T1000 (cell line): ENCODE results near the gene SRI.
"Not testable (repeated sequence)": the region's sequence is repeated elsewhere in the genome, so short reads cannot be mapped to it uniquely, and the experiment has no call there.

Source experiments
- DNase-seq: peaks from one replicate; lab custom pipeline; 2025; ENCODE audit warnings: mixed read lengths; lab: John Stamatoyannopoulos, UW

SRI gene

DNA sequence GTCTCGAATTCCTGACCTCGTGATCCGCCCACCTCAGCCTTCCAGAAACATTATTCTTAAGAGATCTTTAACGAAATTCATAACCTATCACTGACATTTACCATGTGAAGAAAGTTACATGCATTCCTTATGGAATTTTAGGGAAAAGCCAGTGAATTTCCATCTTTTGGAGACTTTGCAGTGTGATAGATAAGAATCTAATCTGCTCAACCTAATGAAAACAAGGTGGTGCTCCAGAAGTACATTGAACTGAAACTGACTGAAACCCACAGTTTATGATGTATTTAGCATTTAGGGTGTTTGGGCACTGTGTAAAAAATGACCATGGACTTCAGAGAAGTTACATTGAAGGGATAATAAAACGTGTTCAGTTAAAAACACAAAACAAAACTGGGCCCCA lies 43.6 kb downstream of the SRI start:
- no peak for DNase-seq

DNA sequence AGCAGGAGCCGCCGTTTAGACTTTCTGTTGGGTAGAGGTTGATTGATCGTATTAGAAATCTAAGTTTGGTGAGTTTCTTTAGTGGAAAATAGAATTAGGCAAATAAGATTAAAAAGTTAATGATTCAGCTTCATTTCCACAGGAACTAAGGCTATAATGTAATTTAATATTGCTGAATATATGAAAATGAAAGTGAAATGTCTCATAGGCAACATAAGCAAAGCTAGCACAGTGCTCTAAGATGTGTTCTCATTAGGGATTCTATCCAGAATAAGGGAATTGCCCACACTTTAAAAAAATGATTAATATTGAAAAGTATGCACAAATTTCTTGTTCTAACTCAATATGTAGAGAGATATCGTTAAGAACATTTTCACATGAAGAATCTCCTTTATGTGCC lies 47.0 kb downstream of the SRI start:
- DNase-seq = no peak

DNA sequence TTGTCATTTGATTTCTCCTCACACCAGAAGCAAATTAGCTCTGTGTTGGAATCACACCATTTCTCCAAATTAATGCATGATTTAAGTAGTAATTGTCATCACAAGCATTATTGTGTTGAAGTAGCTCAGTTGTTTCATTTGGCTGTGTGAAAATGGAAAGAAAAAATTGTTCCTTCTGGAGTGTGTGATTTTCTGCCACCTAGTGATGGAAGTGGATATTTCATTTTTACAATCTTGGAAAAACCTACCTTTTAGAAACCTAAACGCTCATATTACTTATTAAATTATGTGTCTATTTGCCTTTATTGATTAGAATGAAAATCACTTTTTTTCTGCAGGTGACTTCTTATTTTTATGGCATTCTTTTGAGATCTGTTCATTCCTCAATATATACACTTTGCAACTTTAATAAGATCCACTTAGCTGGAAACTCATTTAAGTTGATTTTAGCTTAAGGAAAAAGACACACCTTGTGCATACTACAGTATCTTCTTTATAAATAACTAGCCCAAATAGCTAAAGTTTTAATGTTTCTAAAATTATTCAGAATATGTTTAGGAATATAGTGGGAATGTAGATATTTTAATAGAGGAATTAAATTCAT lies 50.0 kb downstream of the SRI start:
- no peak for DNase-seq

DNA sequence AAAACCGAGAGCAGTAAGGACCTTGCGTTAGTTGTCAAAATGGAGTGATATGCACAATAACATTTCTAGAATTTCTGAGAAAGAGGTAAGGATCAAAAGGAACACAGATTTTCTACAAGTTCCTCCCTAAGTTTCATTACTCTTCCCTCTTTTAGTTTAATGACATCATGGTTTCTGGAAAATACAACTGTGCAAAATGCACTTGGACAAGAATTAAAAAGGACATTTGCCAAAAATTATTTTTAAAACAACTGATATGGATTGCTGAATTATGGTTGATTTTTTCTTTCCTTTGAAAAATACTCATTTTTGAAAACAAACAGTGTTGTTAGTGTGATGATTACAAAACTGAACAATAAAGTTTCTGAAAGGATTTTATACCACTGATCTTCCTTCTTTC lies 52.1 kb downstream of the SRI start:
- no peak for DNase-seq

DNA sequence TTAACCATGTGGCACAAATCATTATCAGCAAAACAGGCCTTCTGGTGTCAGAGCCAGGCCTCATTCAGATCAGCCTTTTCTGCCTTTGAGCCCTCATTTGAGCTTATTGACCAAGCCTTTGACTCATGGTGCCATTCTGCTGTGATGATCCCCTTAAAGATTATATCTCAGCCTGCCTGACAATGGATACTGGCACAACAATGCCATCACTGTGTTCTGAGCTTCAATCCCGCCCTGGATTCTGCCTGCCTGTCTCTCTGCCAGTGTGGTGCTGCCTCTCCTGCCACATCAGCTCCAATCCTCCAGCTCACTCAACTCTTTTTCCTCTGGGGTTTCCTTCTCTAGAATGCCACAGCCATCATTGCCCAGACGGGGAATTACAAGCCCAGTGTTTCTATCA lies 52.6 kb downstream of the SRI start:
- no peak for DNase-seq

DNA sequence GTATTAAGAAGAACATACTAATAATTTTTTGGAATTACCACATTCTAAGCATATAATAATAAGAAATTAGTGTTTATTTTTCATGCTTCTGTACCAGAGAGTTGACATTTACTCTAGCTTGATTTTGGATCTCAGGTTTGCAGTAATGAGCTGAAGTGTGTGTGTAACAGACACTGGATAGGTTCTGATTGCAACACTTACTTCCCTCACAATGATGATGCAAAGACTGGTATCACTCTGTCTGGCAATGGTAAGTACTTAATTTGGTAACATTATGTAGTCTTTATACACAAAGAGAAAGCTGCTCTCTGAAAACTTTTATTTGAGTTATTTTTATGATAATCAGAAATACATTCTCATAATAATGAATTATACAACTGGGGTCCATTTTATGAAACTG lies 54.1 kb downstream of the SRI start:
- DNase-seq = no peak

DNA sequence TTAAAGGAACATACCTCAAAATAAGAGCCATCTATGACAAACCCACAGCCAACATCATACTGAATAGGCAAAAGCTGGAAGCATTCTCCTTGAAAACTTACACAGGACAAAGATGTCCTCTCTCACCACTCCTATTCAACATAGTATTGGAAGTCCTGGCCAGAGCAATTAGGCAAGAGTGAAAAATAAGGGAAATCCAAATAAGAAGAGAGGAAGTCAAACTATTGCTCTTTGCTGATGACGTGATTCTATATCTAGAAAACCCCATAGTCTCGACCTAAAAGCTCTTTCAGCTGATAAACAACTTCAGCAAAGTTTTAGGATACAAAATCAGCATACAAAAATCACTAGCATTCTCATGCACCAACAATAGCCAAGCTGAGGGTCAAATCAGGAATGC lies 60.1 kb downstream of the SRI start:
- DNase-seq = not testable (repeated sequence)

DNA sequence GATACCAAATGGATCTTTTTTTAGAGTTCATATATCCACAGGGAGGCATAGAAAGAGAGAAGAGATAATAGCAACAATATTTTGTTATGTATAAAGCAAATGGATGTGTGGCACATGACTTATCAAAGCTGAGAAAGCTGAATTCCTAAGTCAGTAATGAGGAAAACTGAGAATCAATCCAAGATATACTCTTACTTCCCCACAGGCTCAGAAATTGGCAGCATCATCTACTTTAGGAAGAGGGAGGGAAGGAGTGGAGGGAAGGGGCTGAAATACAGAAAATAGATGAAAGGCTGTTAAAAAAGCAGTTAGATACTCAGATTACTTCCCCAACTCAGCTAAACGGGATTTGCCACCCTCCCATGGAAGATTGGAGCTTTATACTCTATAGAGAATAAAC lies 63.5 kb downstream of the SRI start:
- DNase-seq = no peak

DNA sequence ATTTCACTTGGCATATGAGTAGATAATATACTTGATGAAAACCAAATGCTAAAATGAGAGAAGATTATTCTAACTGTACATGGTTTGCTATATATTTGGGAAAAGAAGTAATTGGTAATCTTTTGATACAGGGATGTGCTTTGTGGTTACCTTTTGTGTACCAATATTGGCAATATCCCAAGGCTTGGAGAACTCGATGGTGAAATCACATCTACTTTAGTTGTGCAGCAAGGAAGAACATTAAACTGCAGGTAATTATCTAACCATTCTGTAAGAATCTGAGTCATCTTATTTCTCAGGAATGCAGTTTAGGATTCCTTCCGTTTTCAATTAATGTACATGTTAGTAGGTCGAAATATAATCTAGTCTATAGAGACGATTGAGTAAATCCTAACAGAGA lies 64.1 kb downstream of the SRI start:
- DNase-seq = no peak
